Neural progenitor cell (in vitro differentiated cells): ENCODE measurements around the gene CD1C. TPM values are rescaled to one million over a fixed set of nuclear protein-coding genes. Genes with fewer than 3 reads are reported as not detected.

Source experiments
- DNase-seq: peaks from one replicate; pipeline ENCODE4 v3.0.0-alpha.2; 2016; ENCODE audit warnings: low spot score
- H2AFZ ChIP-seq: fragments of 200-600 bp; sonication (generic); replicated peaks from 2 replicates; pipeline ENCODE4 v1.6.1; 2016; ENCODE audit warnings: antibody characterized with exemption
- H3F3A ChIP-seq: fragments of 200-600 bp; sonication (generic); 2 replicates; pipeline ENCODE4 v1.6.1; 2016; ENCODE audit warnings: antibody characterized with exemption, low read depth
- H3K27ac ChIP-seq: fragments of 200-600 bp; sonication (generic); 2 replicates; pipeline ENCODE4 v1.5.1; 2016; ENCODE audit warnings: mild to moderate bottlenecking
- H3K27me3 ChIP-seq: fragments of 200-600 bp; sonication (generic); 2 replicates; pipeline ENCODE4 v1.6.1; 2016; ENCODE audit warnings: mild to moderate bottlenecking, moderate library complexity
- H3K36me3 ChIP-seq: fragments of 200-600 bp; sonication (generic); 2 replicates; pipeline ENCODE4 v1.5.1; 2016
- H3K4me1 ChIP-seq: fragments of 200-600 bp; sonication (generic); 2 replicates; pipeline ENCODE4 v1.6.1; 2016; ENCODE audit warnings: mixed run types
- H3K4me2 ChIP-seq: fragments of 200-600 bp; sonication (generic); 2 replicates; pipeline ENCODE4 v1.6.1; 2016
- H3K4me3 ChIP-seq: fragments of 200-600 bp; sonication (generic); 2 replicates; pipeline ENCODE4 v1.5.1; 2016
- H3K79me2 ChIP-seq: fragments of 200-600 bp; sonication (generic); 2 replicates; pipeline ENCODE4 v1.6.1; 2016; ENCODE audit warnings: low read depth
- H3K9ac ChIP-seq: fragments of 200-600 bp; sonication (generic); 2 replicates; pipeline ENCODE4 v1.6.1; 2016
- H3K9me3 ChIP-seq: fragments of 200-600 bp; sonication (generic); 2 replicates; pipeline ENCODE4 v1.5.1; 2016; ENCODE audit warnings: low read depth
- H4K20me1 ChIP-seq: fragments of 200-600 bp; sonication (generic); 2 replicates; pipeline ENCODE4 v1.6.1; 2016; ENCODE audit warnings: low read depth
- H3K27ac Mint-ChIP-seq: 3 replicates; pipeline ENCODE4 v1.8.0; 2021; ENCODE audit warnings: mixed read lengths
- H3K27me3 Mint-ChIP-seq: 2 replicates; pipeline ENCODE4 v1.8.0; 2022; ENCODE audit warnings: low read depth, mild to moderate bottlenecking, inconsistent platforms, moderate library complexity, mixed read lengths; ENCODE audit not compliant: insufficient read depth
- H3K36me3 Mint-ChIP-seq: 3 replicates; pipeline ENCODE4 v1.8.0; 2021; ENCODE audit warnings: mixed read lengths
- H3K4me1 Mint-ChIP-seq: 3 replicates; pipeline ENCODE4 v1.8.0; 2021; ENCODE audit warnings: mixed read lengths
- H3K4me3 Mint-ChIP-seq: 3 replicates; pipeline ENCODE4 v1.8.0; 2021; ENCODE audit warnings: mild to moderate bottlenecking, moderate library complexity, mixed read lengths
- H3K9me3 Mint-ChIP-seq: 3 replicates; pipeline ENCODE4 v1.8.0; 2020; ENCODE audit warnings: mixed read lengths
- CTCF ChIP-seq: fragments of 200-600 bp; sonication (generic); IDR thresholded peaks from 2 replicates; pipeline ENCODE4 v1.5.1; 2017; ENCODE audit warnings: antibody characterized with exemption, mild to moderate bottlenecking
- EZH2 ChIP-seq: fragments of 200-600 bp; sonication (generic); IDR thresholded peaks from 2 replicates; pipeline ENCODE4 v1.6.1; 2017; ENCODE audit warnings: antibody characterized with exemption, mild to moderate bottlenecking, moderate library complexity
- EZH2phosphoT487 ChIP-seq: fragments of 200-600 bp; sonication (generic); IDR thresholded peaks from 2 replicates; pipeline ENCODE4 v1.6.1; 2017; ENCODE audit warnings: antibody characterized with exemption
- total RNA-seq: library from RNA; depleted of rRNA; stranded (reverse); fragments of >200 nt; gene quantifications from 2 replicates; pipeline ENCODE4 v1.2.3, GENCODE V29; 2015; ENCODE audit warnings: low replicate concordance

CD1C gene
- total RNA-seq, 1 donor from 2014 or later, result not detected

GRCh38 chr1:158286941-158287346 is 2.8 kb upstream of the CD1C start:
- no peaks in the 10 kb centered on the region for H3K79me2 ChIP-seq
- no peak overlapping the region for H3K4me3 ChIP-seq
- Mint-ChIP-seq H3K27me3 (no peaks in the 10 kb centered on the region), H3K36me3 (no peaks in the 10 kb centered on the region), H3K4me1 (no peaks in the 10 kb centered on the region), H3K4me3 (no peak overlapping the region), H3K9me3 (no peaks in the 10 kb centered on the region), H3K27ac (no peak overlapping the region)
- no peak overlapping the region for H3K4me2 ChIP-seq
- H3K9me3 ChIP-seq, result no peaks in the 10 kb centered on the region
- H2AFZ ChIP-seq, result no peak overlapping the region
- TF ChIP-seq EZH2, result no peak
- TF ChIP-seq EZH2phosphoT487, result no peak
- TF ChIP-seq CTCF, result no peak
- H4K20me1 ChIP-seq, result no peaks in the 10 kb centered on the region
- H3K36me3 ChIP-seq, result no peaks in the 10 kb centered on the region
- DNase-seq, result no peak
- H3K27me3 ChIP-seq, result no peaks in the 10 kb centered on the region
- H3K9ac ChIP-seq, result no peak overlapping the region
- no peak overlapping the region for H3K27ac ChIP-seq
- H3F3A ChIP-seq, result no peaks in the 10 kb centered on the region
- H3K4me1 ChIP-seq, result peaks cover 2% of the 10 kb centered on the region

- H3K4me2 ChIP-seq, result no peak overlapping the region
- TF ChIP-seq CTCF (no peak), EZH2 (no peak), EZH2phosphoT487 (no peak)
- no peak overlapping the region for H3K27ac ChIP-seq
- H3K4me1 ChIP-seq, result peaks cover 2% of the 10 kb centered on the region
- no peak for DNase-seq
- H3K79me2 ChIP-seq, result no peaks in the 10 kb centered on the region
- no peaks in the 10 kb centered on the region for H3K9me3 ChIP-seq
- Mint-ChIP-seq H3K4me1 (no peaks in the 10 kb centered on the region), H3K27ac (no peak overlapping the region), H3K9me3 (no peaks in the 10 kb centered on the region), H3K27me3 (no peaks in the 10 kb centered on the region), H3K4me3 (no peak overlapping the region), H3K36me3 (no peaks in the 10 kb centered on the region)
- H4K20me1 ChIP-seq, result no peaks in the 10 kb centered on the region
- no peak overlapping the region for H2AFZ ChIP-seq
- no peaks in the 10 kb centered on the region for H3K27me3 ChIP-seq
- H3K9ac ChIP-seq, result no peak overlapping the region
- H3F3A ChIP-seq, result no peaks in the 10 kb centered on the region
- no peak overlapping the region for H3K4me3 ChIP-seq
- H3K36me3 ChIP-seq, result no peaks in the 10 kb centered on the region
Measured at GRCh38 chr1:158290321-158290844, 660 bp downstream of the CD1C start.

- Mint-ChIP-seq H3K27me3 (peaks cover 2% of the 10 kb centered on the region), H3K9me3 (peaks cover 3% of the 10 kb centered on the region), H3K36me3 (no peaks in the 10 kb centered on the region), H3K4me1 (no peaks in the 10 kb centered on the region), H3K4me3 (no peak overlapping the region), H3K27ac (no peak overlapping the region)
- Histone ChIP-seq H3K27ac (no peak overlapping the region), H3K4me1 (no peaks in the 10 kb centered on the region), H3K9me3 (no peaks in the 10 kb centered on the region), H3F3A (no peaks in the 10 kb centered on the region), H3K4me3 (no peak overlapping the region), H4K20me1 (no peaks in the 10 kb centered on the region), H3K36me3 (no peaks in the 10 kb centered on the region), H3K4me2 (no peak overlapping the region), H3K9ac (no peak overlapping the region), H2AFZ (no peak overlapping the region), H3K27me3 (no peaks in the 10 kb centered on the region), H3K79me2 (no peaks in the 10 kb centered on the region)
- TF ChIP-seq EZH2phosphoT487, result no peak
- TF ChIP-seq EZH2, result no peak
- TF ChIP-seq CTCF, result no peak
- no peak for DNase-seq
Measured at GRCh38 chr1:158295791-158296190, 6.1 kb downstream of the CD1C start.
